Measurements from ENCODE around the gene NGLY1.

The NGLY1 gene

GRCh38 chr3:25713341-25713985 lies 69.8 kb downstream of the NGLY1 start:
- H3K4me3 ChIP-seq (ENCODE audit: low read depth, low read length) = no peak overlapping the region

GRCh38 chr3:25711090-25711489 lies 72.2 kb downstream of the NGLY1 start:
- no peak overlapping the region for H3K4me3 ChIP-seq (ENCODE audit: low read depth, low read length)

GRCh38 chr3:25708036-25708435 lies 75.2 kb downstream of the NGLY1 start:
- no peak overlapping the region for H3K4me3 ChIP-seq (ENCODE audit: low read depth, low read length)

- no peak overlapping the region for H3K4me3 ChIP-seq (ENCODE audit: low read depth, low read length)
Observed at GRCh38 chr3:25707268-25707926, 75.8 kb downstream of the NGLY1 start.

GRCh38 chr3:25706213-25706612 lies 77.0 kb downstream of the NGLY1 start:
- no peak overlapping the region for H3K4me3 ChIP-seq (ENCODE audit: low read depth, low read length)

GRCh38 chr3:25697553-25697952 lies 85.7 kb downstream of the NGLY1 start:
- no peak overlapping the region for H3K4me3 ChIP-seq (ENCODE audit: low read depth, low read length)

- no peak overlapping the region for H3K4me3 ChIP-seq (ENCODE audit: low read depth, low read length)
Observed at GRCh38 chr3:25695731-25696420, 87.4 kb downstream of the NGLY1 start.

- no peak overlapping the region for H3K4me3 ChIP-seq (ENCODE audit: low read depth, low read length)
Observed at GRCh38 chr3:25693238-25693637, 90.0 kb downstream of the NGLY1 start.

- no peak overlapping the region for H3K4me3 ChIP-seq (ENCODE audit: low read depth, low read length)
Observed at GRCh38 chr3:25692341-25692740, 90.9 kb downstream of the NGLY1 start.

- no peak overlapping the region for H3K4me3 ChIP-seq (ENCODE audit: low read depth, low read length)
Observed at GRCh38 chr3:25690768-25691533, 92.3 kb downstream of the NGLY1 start.

GRCh38 chr3:25689226-25689625 lies 94.0 kb downstream of the NGLY1 start:
- H3K4me3 ChIP-seq (ENCODE audit: low read depth, low read length) = no peak overlapping the region

- H3K4me3 ChIP-seq (ENCODE audit: low read depth, low read length) = no peak overlapping the region
Observed at GRCh38 chr3:25687742-25688141, 95.5 kb downstream of the NGLY1 start.

- H3K4me3 ChIP-seq (ENCODE audit: low read depth, low read length) = no peak overlapping the region
Observed at GRCh38 chr3:25686766-25687165, 96.5 kb downstream of the NGLY1 start.

- H3K4me3 ChIP-seq (ENCODE audit: low read depth, low read length) = no peak overlapping the region
Observed at GRCh38 chr3:25683882-25684281, 99.4 kb downstream of the NGLY1 start.

- no peak overlapping the region for H3K4me3 ChIP-seq (ENCODE audit: low read depth, low read length)
Observed at GRCh38 chr3:25683410-25683809, 99.8 kb downstream of the NGLY1 start.

- no peak overlapping the region for H3K4me3 ChIP-seq (ENCODE audit: low read depth, low read length)
Observed at GRCh38 chr3:25679642-25680302, 103.5 kb downstream of the NGLY1 start.

GRCh38 chr3:25679166-25679565 lies 104.1 kb downstream of the NGLY1 start:
- no peak overlapping the region for H3K4me3 ChIP-seq (ENCODE audit: low read depth, low read length)

- H3K4me3 ChIP-seq (ENCODE audit: low read depth, low read length) = no peak overlapping the region
Observed at GRCh38 chr3:25678581-25678980, 104.7 kb downstream of the NGLY1 start.

- no peak overlapping the region for H3K4me3 ChIP-seq (ENCODE audit: low read depth, low read length)
Observed at GRCh38 chr3:25677121-25677520, 106.1 kb downstream of the NGLY1 start.

- H3K4me3 ChIP-seq (ENCODE audit: low read depth, low read length) = no peak overlapping the region
Observed at GRCh38 chr3:25674670-25675069, 108.6 kb downstream of the NGLY1 start.

- H3K4me3 ChIP-seq (ENCODE audit: low read depth, low read length) = no peak overlapping the region
Observed at GRCh38 chr3:25673738-25674298, 109.4 kb downstream of the NGLY1 start.

Data from iPS-11a (cell line).